ENCODE measurements around the gene ACTR10.

Gene ACTR10

DNA sequence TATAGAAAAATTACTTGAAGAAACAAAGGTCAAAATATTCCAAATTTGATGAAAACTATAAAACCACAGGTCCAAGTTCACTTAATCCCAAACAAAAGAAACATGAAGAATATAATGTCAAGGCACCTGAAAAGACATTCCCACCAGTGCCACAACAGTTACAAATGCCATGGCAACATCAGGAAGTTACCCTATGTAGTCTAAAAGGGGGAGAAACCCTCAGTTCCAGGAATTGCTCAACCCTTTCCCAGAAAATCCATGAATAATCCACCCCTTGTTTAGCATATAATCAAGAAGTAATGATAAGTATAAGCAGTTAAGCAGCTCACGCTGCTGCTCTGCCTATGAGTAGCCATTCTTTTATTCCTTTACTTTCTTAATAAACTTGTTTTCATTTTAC is 3.8 kb upstream of the ACTR10 start:
- Mint-ChIP-seq H3K27ac (peak overlapping the region; percentile 43), H3K36me3 (no peaks in the 10 kb centered on the region), H3K4me3 (no peak overlapping the region)

DNA sequence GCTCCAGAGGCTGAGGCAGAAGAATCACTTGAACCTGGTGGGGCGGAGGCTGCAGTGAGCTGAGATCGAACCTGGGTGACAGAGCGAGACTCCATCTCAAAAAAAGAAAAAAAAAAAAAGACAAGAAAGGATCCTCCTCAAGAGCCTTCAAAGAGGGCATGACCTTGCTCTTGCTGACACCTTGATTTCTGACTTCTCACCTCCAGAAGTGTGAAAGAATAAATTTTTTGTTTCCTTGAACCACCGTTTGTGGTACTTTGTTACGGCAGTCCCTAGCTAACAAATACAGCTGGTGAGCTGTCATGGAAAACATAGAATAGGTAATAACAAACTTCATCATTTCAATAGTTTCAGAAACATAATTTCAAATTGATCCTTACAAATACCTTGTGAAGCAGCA is 1.9 kb upstream of the ACTR10 start:
- peak overlapping the region; percentile 57 for H3K27ac Mint-ChIP-seq
- H3K4me3 Mint-ChIP-seq, result peak overlapping the region; percentile 49
- H3K27me3 Mint-ChIP-seq, result no peaks in the 10 kb centered on the region
- H3K36me3 Mint-ChIP-seq, result no peaks in the 10 kb centered on the region
- H3K4me1 Mint-ChIP-seq, result peaks cover 39% of the 10 kb centered on the region
- H3K9me3 Mint-ChIP-seq, result no peaks in the 10 kb centered on the region

More for the DNA sequence above, 3.8 kb upstream of the ACTR10 start:
- no peaks in the 10 kb centered on the region for H3K27me3 Mint-ChIP-seq
- no peaks in the 10 kb centered on the region for H3K9me3 Mint-ChIP-seq
- peaks cover 29% of the 10 kb centered on the region for H3K4me1 Mint-ChIP-seq

DNA sequence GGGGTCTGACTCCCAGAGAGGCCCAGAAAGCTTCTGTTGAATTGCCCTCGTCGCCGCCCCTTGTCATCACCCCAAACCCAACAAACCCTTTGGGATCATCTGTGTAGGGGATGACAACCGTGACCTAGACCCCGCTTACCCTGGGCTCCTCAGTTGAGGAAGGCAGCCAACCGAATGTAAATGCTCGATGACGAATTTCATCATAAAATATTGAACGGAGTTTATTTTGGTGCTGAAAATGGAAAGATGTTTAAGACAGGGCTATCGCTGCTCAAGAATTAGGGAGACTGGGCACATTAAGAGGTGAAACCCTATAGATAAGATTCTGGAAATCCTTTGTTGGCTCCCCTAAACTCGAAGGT is 512 bp downstream of the ACTR10 start:
- H3K4me1 Mint-ChIP-seq, result peaks cover 39% of the 10 kb centered on the region
- peak overlapping the region; percentile 97 for H3K4me3 Mint-ChIP-seq
- peak overlapping the region; percentile 95 for H3K27ac Mint-ChIP-seq
- H3K27me3 Mint-ChIP-seq, result no peaks in the 10 kb centered on the region
- peaks cover 2% of the 10 kb centered on the region for H3K36me3 Mint-ChIP-seq
- no peaks in the 10 kb centered on the region for H3K9me3 Mint-ChIP-seq

DNA sequence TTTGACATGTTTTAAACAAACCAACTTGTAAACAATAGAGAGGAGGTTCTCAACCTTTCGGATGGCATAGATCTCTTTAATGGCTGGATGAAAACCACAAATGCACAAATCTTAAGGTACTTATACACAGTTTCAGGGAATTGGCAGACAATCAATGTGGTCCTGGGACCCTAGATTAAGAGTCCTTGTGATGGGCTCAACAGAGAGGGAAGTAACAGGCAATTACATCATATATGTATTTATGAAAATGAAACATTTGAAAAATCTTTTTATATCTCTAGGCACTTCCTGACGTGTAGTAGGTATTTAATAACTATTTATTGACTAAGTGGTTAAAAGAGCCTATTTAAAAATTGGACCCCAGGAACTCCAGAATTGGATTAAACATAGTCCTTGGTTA is 897 bp downstream of the ACTR10 start:
- no peaks in the 10 kb centered on the region for H3K27me3 Mint-ChIP-seq
- H3K36me3 Mint-ChIP-seq, result peaks cover 2% of the 10 kb centered on the region
- peaks cover 39% of the 10 kb centered on the region for H3K4me1 Mint-ChIP-seq

DNA sequence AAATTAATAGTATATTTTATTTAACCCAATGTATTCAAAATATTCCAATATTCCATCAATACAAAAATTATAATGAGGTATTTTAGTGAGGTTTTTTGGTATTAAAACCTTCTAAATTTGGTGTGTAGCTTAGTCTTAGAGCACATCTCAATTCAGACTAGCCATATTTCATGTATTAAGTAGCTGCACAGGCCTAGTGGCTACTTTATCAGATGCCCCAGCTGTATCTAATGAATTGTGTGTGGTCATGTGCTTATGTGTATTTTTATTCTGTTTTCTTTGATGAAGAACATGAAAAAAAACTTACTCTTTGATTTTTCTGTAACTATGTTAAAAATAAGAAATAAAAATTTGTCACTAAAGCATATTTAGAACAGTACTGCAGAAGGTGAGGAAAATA is 13.2 kb downstream of the ACTR10 start:
- Mint-ChIP-seq H3K36me3 (peaks cover 15% of the 10 kb centered on the region), H3K27ac (no peak overlapping the region)

More for the DNA sequence above, 897 bp downstream of the ACTR10 start:
- H3K27ac Mint-ChIP-seq, result peak overlapping the region; percentile 95
- peak overlapping the region; percentile 97 for H3K4me3 Mint-ChIP-seq
- no peaks in the 10 kb centered on the region for H3K9me3 Mint-ChIP-seq

DNA sequence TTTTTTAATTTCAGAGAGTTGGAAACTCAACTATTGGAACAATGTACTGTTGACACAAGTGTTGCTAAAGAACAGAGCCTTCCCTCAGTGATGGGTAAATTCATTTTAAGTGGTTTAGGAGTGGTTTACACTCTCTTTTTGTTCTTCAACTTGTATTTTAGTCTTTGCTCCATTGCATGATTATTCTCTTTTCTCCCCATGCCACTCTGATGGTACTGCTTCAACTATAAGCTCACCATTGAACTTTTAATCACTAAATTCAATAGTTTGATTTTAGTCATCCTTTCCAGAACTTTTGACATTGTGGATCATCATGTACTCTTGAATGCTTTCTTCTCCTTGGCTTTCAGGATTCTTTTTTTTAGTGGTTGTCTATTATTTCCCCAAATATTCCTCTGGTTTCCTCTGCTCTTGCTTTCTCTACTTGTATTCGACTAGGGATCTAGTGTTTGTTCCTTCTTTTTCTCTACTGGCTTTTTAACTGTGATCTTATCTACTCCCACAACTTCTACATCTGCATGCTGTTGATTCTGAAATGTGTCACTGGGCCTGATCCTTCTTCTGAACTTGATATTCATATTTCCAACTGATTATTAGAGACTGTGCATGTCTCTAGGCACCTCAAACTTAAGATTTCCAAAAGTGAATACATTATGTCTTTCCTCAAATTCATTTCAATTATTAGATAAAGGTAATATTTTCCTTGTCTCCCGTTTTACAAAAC is 15.4 kb downstream of the ACTR10 start:
- no peak overlapping the region for H3K4me3 Mint-ChIP-seq
- peaks cover 4% of the 10 kb centered on the region for H3K4me1 Mint-ChIP-seq
- no peak overlapping the region for H3K27ac Mint-ChIP-seq
- no peaks in the 10 kb centered on the region for H3K9me3 Mint-ChIP-seq
- peaks cover 13% of the 10 kb centered on the region for H3K36me3 Mint-ChIP-seq
- no peaks in the 10 kb centered on the region for H3K27me3 Mint-ChIP-seq

More for the DNA sequence above, 13.2 kb downstream of the ACTR10 start:
- Mint-ChIP-seq H3K27me3 (no peaks in the 10 kb centered on the region), H3K9me3 (no peaks in the 10 kb centered on the region), H3K4me1 (peaks cover 4% of the 10 kb centered on the region), H3K4me3 (no peak overlapping the region)

DNA sequence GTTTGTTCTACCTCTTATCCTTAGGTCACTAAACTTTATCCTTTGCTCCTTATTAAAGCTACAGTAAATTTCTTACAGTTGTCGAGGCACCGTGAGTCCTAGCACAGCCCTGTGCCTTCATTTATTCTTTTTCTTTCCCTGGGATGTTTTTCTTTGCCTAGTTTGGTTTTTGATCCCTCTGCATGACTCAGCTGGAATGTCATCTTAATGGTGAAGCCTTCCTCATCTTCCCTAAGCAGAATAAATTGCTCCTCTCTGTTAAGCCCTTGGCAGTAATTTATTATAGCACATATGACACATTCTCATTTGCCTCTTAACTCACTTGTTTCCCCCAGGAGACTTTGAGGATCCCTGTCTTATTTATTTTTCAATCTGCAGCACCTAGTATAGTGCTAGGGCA is 16.6 kb downstream of the ACTR10 start:
- Mint-ChIP-seq H3K27ac (peak overlapping the region; percentile 3), H3K9me3 (no peaks in the 10 kb centered on the region), H3K27me3 (no peaks in the 10 kb centered on the region), H3K4me3 (no peak overlapping the region), H3K4me1 (peaks cover 4% of the 10 kb centered on the region), H3K36me3 (peaks cover 14% of the 10 kb centered on the region)

DNA sequence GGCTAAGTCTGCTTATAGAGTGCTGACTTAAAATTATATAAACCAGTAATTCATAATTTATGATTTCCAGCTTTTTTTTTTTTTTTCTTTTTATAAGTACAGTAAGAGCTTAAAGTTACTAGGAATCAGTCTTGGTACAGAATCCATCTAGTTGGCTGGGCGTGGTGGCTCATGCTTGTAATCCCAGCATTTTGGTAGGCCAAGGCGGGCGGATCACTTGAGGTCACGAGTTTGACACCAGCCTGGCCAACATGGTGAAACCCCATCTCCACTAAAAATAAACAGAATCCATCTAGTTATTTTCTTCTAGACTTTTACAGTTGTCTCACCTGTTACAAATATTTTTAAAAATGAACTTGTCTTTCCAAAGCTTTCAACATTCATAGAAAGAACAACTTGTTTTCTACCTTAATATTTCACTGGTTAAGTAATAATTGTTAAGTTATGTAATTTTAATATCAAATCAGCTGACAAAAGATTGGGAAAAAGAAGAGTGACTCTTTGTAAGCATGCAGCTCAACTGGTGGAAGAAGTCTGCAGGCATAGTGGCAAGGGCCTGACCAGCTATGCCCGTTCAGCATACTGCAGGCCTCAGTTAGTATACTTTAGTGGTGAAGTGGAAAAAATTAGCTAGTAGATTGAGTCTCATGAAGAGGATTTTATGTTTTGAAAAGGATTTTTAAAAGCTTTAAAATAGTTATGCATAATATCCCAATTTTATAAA is 27.3 kb downstream of the ACTR10 start:
- Mint-ChIP-seq H3K9me3 (no peaks in the 10 kb centered on the region), H3K27me3 (no peaks in the 10 kb centered on the region), H3K36me3 (peaks cover 3% of the 10 kb centered on the region), H3K4me1 (no peaks in the 10 kb centered on the region), H3K4me3 (no peak overlapping the region), H3K27ac (no peak overlapping the region)

DNA sequence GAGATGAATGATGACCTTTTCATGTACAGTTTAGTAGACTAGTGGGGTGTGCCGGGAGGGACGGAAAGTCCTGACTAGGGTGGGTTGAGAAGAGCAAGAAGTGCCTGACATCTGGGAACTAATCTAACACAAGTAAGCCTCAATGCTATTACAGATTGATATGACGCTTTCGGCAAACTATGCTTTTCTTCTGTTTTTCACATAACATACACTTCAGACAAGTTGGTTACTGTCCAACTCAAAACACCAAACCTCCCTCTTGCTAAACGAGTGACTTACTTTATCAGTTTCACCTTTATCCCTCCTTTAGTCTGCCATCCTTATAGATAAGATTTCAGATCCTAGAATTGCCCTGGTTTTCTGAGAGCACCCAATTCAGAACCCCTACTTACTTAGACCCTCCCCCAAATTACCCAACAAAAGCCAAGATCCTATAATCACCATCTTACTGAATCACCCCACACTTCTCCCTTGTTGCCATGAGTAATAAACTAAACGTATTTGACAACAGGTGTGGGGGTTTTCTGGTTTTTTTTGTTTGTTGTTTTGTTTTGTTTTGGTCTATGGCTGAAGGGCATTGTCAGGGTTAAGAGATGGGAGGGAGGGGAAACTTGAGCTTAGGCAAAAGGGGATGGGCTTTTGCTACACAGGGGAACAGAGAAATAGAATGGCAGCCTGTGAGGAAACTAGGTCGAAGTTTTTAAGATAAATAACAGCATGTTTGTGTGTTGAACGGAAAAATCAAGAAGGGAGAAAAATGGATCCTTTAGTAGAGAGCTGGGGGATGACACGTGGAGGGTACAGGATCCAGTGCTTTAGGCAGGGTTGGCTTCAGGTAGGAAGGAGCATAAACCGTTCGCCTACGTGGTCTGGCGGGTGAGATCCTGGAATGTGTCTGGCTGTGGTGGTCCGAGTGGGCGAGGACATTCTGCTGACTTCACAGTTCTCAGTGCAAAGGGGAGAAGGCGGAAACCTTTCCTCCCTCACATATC is 38.6 kb downstream of the ACTR10 start:
- H3K36me3 Mint-ChIP-seq, result no peaks in the 10 kb centered on the region
- no peak overlapping the region for H3K27ac Mint-ChIP-seq
- no peaks in the 10 kb centered on the region for H3K9me3 Mint-ChIP-seq
- H3K4me3 Mint-ChIP-seq, result no peak overlapping the region
- H3K4me1 Mint-ChIP-seq, result peaks cover 13% of the 10 kb centered on the region
- no peaks in the 10 kb centered on the region for H3K27me3 Mint-ChIP-seq

DNA sequence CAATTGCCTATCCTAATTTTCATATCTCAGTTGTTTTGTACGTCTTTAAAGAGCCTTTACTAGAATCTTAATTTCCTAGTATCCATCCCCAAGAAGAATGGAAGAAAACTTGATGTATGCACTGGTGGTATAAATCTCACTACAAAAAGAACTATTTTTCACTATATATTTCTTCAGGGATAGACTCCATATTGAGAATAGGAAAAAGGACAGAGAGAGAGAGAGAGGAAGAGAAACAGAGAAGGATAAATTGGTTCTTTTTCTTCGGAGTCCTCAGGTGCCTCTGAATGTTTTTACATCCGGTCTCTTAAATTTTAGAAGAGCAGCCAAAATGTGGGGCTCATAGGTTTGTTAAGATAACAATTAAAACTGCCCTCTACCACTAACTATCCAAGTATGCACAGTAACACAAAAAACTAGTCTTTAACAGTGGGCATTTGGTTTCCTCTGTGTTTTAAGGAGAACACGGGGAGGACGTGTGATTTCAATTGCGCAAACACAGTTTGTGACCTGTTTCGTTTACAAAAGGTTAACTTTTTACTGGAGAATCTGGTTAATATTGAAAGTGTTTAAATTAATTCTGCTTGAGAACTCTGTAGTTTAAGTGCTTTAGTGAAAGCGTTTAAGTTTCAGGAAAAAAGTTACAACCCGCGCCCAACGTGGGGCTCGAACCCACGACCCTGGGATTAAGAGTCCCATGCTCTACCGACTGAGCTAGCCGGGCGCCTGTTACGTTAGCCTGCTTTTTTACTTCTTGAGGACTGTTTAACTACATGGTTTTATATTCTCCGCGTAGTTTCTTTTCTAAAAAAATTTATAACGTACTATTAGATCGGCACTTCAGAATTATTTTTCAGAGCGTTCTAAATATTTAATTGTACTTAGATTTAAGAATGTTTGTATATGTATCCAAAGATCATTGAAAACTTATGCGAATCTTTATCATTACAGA is 39.6 kb downstream of the ACTR10 start:
- Mint-ChIP-seq H3K27ac (no peak overlapping the region), H3K4me1 (peaks cover 20% of the 10 kb centered on the region), H3K36me3 (no peaks in the 10 kb centered on the region), H3K27me3 (no peaks in the 10 kb centered on the region), H3K9me3 (no peaks in the 10 kb centered on the region), H3K4me3 (no peak overlapping the region)

DNA sequence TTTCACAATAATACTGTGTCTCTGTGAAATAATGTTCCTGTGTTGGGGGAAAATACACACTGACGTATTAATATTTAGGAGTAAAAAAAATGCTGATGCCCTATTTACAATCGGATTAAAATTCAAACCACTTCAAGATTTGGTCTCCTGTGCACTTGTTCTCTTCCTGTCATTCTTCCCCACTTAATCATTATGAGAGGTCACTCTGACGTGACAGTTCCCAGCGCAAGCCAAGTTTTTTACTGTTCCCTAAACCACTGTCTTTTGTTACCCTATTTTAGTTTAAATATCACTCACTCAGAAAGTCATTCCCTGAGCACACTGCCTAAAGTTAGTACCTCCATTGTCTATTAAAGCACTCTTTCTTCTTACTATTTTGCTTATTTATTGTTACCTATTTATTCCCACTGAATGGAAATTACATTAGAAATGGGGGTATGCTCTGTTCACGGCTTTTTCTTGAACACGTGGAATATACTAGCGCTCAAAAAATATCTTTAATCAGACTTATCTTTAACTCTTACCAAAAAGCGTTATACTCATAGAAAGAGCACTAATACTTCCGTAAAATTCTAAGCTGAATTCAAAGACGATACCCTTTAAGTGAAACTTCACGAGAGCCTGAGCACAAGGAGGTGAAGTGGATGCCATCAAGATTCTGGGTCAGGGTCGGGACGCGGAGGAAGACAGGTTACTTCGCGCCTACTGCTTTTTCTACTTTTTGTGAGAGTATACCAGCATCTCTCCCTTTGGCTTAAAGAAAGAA is 44.0 kb downstream of the ACTR10 start:
- Mint-ChIP-seq H3K9me3 (no peaks in the 10 kb centered on the region), H3K4me3 (peak overlapping the region; percentile 93), H3K27ac (peak overlapping the region; percentile 98), H3K4me1 (peaks cover 45% of the 10 kb centered on the region), H3K36me3 (peaks cover 8% of the 10 kb centered on the region), H3K27me3 (no peaks in the 10 kb centered on the region)

DNA sequence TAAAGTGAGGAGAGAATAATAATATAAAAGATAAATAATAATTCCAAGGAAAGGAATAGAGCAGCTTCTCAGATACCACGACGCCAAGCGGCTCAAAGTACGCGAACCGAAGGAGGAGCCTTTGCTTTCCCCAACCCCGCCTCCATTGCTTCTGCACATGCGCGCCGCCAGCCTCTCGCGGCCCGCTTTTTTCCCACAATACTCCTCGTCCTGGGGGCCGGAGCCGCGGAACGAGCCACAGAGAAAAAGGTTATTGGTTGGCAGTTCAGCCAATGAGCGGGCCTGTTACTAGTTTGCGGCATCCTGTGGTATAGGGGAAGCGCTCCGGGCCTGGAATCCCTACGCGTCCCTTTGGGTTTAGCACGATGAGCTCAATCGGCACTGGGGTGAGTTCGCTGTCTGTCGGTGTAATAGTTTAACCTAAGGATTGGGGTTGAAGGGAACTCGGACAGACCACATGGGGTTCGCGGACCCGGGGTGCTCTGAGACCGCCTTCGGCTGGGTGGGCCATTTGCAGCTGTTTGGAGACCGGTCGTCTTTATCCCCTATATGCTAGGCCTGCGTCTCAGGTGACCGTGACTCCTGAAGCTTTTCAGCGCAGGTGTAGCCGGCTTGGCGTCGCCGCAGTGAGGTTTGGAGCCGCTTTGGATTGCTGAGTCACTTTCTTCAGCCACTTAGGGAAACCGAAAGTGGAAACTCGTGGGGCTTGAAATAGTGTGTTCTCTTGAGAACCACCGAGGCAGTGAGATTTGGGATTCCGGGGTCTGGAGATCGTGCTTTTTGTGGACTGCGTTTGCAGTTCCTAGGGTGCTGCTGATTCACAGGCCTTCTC is 44.8 kb downstream of the ACTR10 start, which contains the start of gene PSMA3:
TSS of gene PSMA3 (plus strand) at position 288 of the 832 bp plus-strand sequence. CDS start at position 366, 78 bp downstream.
- H3K27me3 Mint-ChIP-seq, result no peaks in the 10 kb centered on the region
- H3K4me1 Mint-ChIP-seq, result peaks cover 45% of the 10 kb centered on the region
- H3K9me3 Mint-ChIP-seq, result no peaks in the 10 kb centered on the region

DNA sequence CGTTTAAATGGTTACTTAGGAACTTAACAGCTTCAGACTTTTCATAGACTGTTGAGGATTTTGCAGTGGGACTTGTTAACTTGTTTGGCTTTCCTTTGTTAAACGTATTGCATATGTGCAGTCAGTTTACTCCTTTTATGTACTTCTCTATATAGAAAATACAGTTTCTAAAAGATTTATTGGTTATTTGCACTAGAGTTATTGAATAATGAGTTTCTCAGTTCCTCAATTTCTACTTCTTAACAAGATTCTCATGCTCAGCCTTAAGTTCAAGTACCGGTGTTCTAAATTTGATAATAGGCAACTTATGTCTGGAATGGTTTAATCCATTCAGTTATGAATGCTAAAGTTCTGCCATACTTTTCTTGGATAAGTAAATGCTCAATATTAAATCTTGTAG is 45.6 kb downstream of the ACTR10 start:
- H3K27ac Mint-ChIP-seq, result peak overlapping the region; percentile 98
- H3K4me3 Mint-ChIP-seq, result peak overlapping the region; percentile 93
- H3K9me3 Mint-ChIP-seq, result no peaks in the 10 kb centered on the region
- peaks cover 51% of the 10 kb centered on the region for H3K4me1 Mint-ChIP-seq
- H3K27me3 Mint-ChIP-seq, result no peaks in the 10 kb centered on the region
- H3K36me3 Mint-ChIP-seq, result peaks cover 13% of the 10 kb centered on the region

More for the DNA sequence above, 44.8 kb downstream of the ACTR10 start, which contains the start of gene PSMA3:
- Mint-ChIP-seq H3K27ac (peak within 1 kb of the TSS; percentile 98), H3K36me3 (peaks cover 8% of the 10 kb centered on the region), H3K4me3 (peak within 1 kb of the TSS; percentile 93)

All from activated naive CD4-positive, alpha-beta T cell treated with anti-CD3 and anti-CD28 coated beads, Interleukin-2, amount 50 U/mL, for 24 hours (primary cell).